Effector memory CD8-positive, alpha-beta T cell (primary cell): ENCODE results near the gene LAMP5.

Experiments
- ATAC-seq: fragments of 150-1000 bp; cut with Tn5 transposase; replicated peaks from 2 replicates; pipeline ENCODE4 v1.10.0; 2021; ENCODE audit warnings: mild to moderate bottlenecking, moderate library complexity
- DNase-seq, 3 experiments: peaks; one replicate each; pipeline ENCODE4 v3.0.0; 2021
- H3K27ac Mint-ChIP-seq, 2 donors: one replicate each; pipeline ENCODE4 v1.8.0; 2022; ENCODE audit warnings: mild to moderate bottlenecking in 2 of 2, mixed read lengths in 2 of 2, moderate library complexity in 2 of 2
- H3K27me3 Mint-ChIP-seq, 2 donors: one replicate each; pipeline ENCODE4 v1.8.0; 2022; ENCODE audit warnings: mixed read lengths in 2 of 2
- H3K36me3 Mint-ChIP-seq: one replicate; pipeline ENCODE4 v1.8.0; 2022; ENCODE audit warnings: mild to moderate bottlenecking, moderate library complexity, mixed read lengths; ENCODE audit not compliant: insufficient read depth
- H3K4me1 Mint-ChIP-seq, 2 donors: one replicate each; pipeline ENCODE4 v1.8.0; 2022; ENCODE audit warnings: low read depth in 2 of 2, mixed read lengths in 2 of 2
- H3K4me3 Mint-ChIP-seq, 2 donors: one replicate each; pipeline ENCODE4 v1.8.0; 2022; ENCODE audit warnings: mild to moderate bottlenecking in 2 of 2, mixed read lengths in 2 of 2, moderate library complexity in 2 of 2
- H3K9me3 Mint-ChIP-seq, 2 donors: one replicate each; pipeline ENCODE4 v1.8.0; 2022; ENCODE audit warnings: mixed read lengths in 2 of 2

The LAMP5 gene

GRCh38 chr20:9572670-9573069 lies 58.3 kb downstream of the LAMP5 start:
- Mint-ChIP-seq H3K4me1 (no peaks in the 10 kb centered on the region), H3K27me3 (no peaks in the 10 kb centered on the region), H3K27ac (no peak overlapping the region), H3K9me3 (peaks cover 3 to 5% of the 10 kb centered on the region in 2 donors), H3K4me3 (no peak overlapping the region), H3K36me3 (no peaks in the 10 kb centered on the region)
- no peak for DNase-seq
- ATAC-seq: no peak

GRCh38 chr20:9573335-9574151 lies 59.2 kb downstream of the LAMP5 start:
- Mint-ChIP-seq H3K9me3 (peaks cover 0 to 3% of the 10 kb centered on the region in 2 donors), H3K4me1 (no peaks in the 10 kb centered on the region), H3K36me3 (no peaks in the 10 kb centered on the region), H3K4me3 (no peak overlapping the region), H3K27ac (no peak overlapping the region), H3K27me3 (no peaks in the 10 kb centered on the region)
- no peak for DNase-seq
- ATAC-seq: no peak

- peaks cover 0 to 1% of the 10 kb centered on the region in 2 donors for H3K9me3 Mint-ChIP-seq
- no peak overlapping the region for H3K4me3 Mint-ChIP-seq
- DNase-seq (no peak), ATAC-seq (no peak)
- no peak overlapping the region for H3K27ac Mint-ChIP-seq
- no peaks in the 10 kb centered on the region for H3K27me3 Mint-ChIP-seq
- no peaks in the 10 kb centered on the region for H3K36me3 Mint-ChIP-seq
- H3K4me1 Mint-ChIP-seq: no peaks in the 10 kb centered on the region
Observed at GRCh38 chr20:9574181-9574580, 59.8 kb downstream of the LAMP5 start.

DNA sequence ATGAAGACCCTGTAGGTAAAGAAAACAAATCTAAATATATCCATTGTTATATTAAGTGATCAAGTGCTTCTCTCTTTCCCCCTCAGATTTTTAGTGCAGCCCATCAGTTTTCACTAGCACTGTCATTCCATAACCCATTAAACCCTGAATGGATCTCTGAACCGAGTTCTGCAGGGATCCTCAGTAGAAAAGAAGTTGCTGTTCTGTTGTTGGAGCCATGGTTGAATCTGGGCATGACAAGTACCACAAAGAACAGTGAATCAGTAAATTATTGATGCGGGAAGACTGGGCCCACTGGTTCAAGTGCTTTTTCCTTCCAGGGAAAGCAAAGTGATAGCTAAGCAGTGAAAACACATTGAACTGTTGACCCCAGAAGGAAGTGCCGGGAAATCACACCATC lies 60.4 kb downstream of the LAMP5 start:
- H3K9me3 Mint-ChIP-seq: no peaks in the 10 kb centered on the region

DNA sequence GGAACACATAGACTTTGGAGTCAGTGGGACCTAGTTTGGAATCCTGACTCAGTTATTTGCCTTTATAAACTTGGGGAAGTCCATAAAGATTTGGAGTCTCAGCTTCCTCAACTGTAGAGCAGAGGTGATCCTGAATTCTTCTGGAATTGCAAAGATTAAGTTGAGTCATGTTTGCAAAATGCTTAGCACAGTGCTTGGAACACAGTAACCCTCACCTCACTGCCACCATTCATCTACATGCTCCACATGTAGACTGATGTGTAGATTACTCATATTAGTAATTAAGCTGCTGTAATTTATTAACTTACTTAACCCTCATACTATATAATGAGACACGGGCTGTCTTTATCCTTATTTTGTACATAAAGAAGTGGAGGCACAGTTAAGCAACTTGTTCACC lies 61.4 kb downstream of the LAMP5 start:
- H3K4me1 Mint-ChIP-seq: no peaks in the 10 kb centered on the region
- H3K27me3 Mint-ChIP-seq: no peaks in the 10 kb centered on the region
- H3K27ac Mint-ChIP-seq: no peak overlapping the region
- peaks cover 5 to 7% of the 10 kb centered on the region in 2 donors for H3K9me3 Mint-ChIP-seq
- no peak overlapping the region for H3K4me3 Mint-ChIP-seq
- ATAC-seq: no peak
- H3K36me3 Mint-ChIP-seq: no peaks in the 10 kb centered on the region
- DNase-seq: no peak

More for the DNA sequence above, 60.4 kb downstream of the LAMP5 start:
- Mint-ChIP-seq H3K27me3 (no peaks in the 10 kb centered on the region), H3K36me3 (no peaks in the 10 kb centered on the region), H3K27ac (no peak overlapping the region), H3K4me1 (no peaks in the 10 kb centered on the region), H3K4me3 (no peak overlapping the region)
- no peak for ATAC-seq
- DNase-seq: no peak

DNA sequence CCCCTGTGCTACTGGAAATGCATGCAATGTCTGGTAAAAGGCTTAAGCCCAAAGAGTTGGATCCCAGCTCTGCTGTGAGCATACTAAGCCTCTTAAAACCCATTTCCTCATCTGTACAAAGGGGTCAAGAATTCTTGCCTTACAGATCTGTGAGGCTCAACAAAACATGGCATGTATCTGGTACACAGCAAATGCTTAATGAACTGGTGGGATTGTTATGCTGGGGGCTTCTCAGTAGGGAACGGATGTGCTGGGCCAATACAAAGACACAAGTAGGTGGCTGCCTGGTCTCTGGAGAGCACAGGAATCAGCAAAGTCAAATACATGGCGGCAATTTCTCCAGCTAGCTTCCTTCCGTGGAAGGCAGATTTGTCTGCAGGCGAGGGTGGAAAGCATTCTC lies 62.3 kb downstream of the LAMP5 start:
- no peak overlapping the region for H3K4me3 Mint-ChIP-seq
- H3K4me1 Mint-ChIP-seq: no peaks in the 10 kb centered on the region
- H3K27me3 Mint-ChIP-seq: no peaks in the 10 kb centered on the region
- H3K36me3 Mint-ChIP-seq: no peaks in the 10 kb centered on the region
- ATAC-seq (no peak), DNase-seq (no peak)
- no peak overlapping the region for H3K27ac Mint-ChIP-seq
- peaks cover 5 to 8% of the 10 kb centered on the region in 2 donors for H3K9me3 Mint-ChIP-seq

DNA sequence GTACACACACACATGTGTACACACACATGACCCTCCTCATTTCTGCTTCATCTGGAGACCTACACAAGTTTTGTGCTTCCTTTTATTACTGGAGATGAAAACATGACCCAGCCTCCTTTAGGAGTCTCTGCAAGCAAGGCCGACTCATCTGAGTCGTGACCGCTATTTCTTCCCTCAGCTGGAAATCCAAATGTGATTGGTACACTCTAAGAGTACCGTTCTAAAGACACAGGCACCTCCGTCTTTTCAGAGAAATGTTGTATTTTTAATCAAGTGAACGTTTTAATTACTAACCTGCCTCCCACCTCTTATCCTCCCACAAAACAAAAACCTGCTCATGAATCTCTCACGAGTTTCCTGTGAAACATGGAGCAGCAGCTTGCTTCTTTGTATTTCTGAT lies 63.0 kb downstream of the LAMP5 start:
- H3K4me1 Mint-ChIP-seq: no peaks in the 10 kb centered on the region
- H3K27ac Mint-ChIP-seq: no peak overlapping the region
- no peak overlapping the region for H3K4me3 Mint-ChIP-seq
- no peaks in the 10 kb centered on the region for H3K36me3 Mint-ChIP-seq
- DNase-seq: no peak
- peaks cover 5 to 8% of the 10 kb centered on the region in 2 donors for H3K9me3 Mint-ChIP-seq
- no peak for ATAC-seq
- H3K27me3 Mint-ChIP-seq: no peaks in the 10 kb centered on the region

- DNase-seq (no peak), ATAC-seq (no peak)
- Mint-ChIP-seq H3K9me3 (peaks cover 5 to 8% of the 10 kb centered on the region in 2 donors), H3K36me3 (no peaks in the 10 kb centered on the region), H3K4me3 (no peak overlapping the region), H3K4me1 (no peaks in the 10 kb centered on the region), H3K27me3 (no peaks in the 10 kb centered on the region), H3K27ac (no peak overlapping the region)
Observed at GRCh38 chr20:9578594-9578993, 64.2 kb downstream of the LAMP5 start.
